ENCODE measurements around the gene TBC1D16. TPM values are rescaled to one million over a fixed set of nuclear protein-coding genes. Genes with fewer than 3 reads are reported as not detected.

TBC1D16 gene
- total and polyA plus RNA-seq, 8 donors: 17.3 to 49.1 (median 31.3) TPM

GRCh38 chr17:79943347-79944241, 92.1 kb downstream of the TBC1D16 start:
- Histone ChIP-seq H3K36me3 (peaks cover 0 to 76% of the 10 kb centered on the region in 2 donors), H3K27ac (peak overlapping the region in 1 of 2 donors; percentile 41), H3K9me3 (no peaks in the 10 kb centered on the region), H3K27me3 (no peaks in the 10 kb centered on the region), H3K4me1 (peaks cover 0 to 15% of the 10 kb centered on the region in 2 donors), H3K4me3 (no peak overlapping the region)
- intact Hi-C loops (cut with DNase I): no loop called here
- DNase-seq: peak in 2 of 4 donors; percentile 21 to 57
- no peak for TF ChIP-seq CTCF (IDR thresholded peaks at IDR 0.05)
- ATAC-seq: peak; percentile 7

GRCh38 chr17:79942591-79943346, 92.9 kb downstream of the TBC1D16 start:
- no peak overlapping the region for H3K4me3 ChIP-seq
- H3K27ac ChIP-seq: peak overlapping the region in 1 of 2 donors; percentile 41
- DNase-seq: peak in 2 of 4 donors; percentile 32 to 71
- intact Hi-C loops (cut with DNase I): no loop called here
- H3K4me1 ChIP-seq: peaks cover 0 to 15% of the 10 kb centered on the region in 2 donors
- peaks cover 0 to 70% of the 10 kb centered on the region in 2 donors for H3K36me3 ChIP-seq
- no peaks in the 10 kb centered on the region for H3K27me3 ChIP-seq
- ATAC-seq: peak; percentile 11
- no peak for TF ChIP-seq CTCF (IDR thresholded peaks at IDR 0.05)
- H3K9me3 ChIP-seq: no peaks in the 10 kb centered on the region

- Histone ChIP-seq H3K4me1 (peaks cover 0 to 15% of the 10 kb centered on the region in 2 donors), H3K9me3 (no peaks in the 10 kb centered on the region), H3K27ac (no peak overlapping the region), H3K27me3 (no peaks in the 10 kb centered on the region), H3K36me3 (peaks cover 0 to 62% of the 10 kb centered on the region in 2 donors), H3K4me3 (no peak overlapping the region)
- intact Hi-C loops (cut with DNase I): no loop called here
- DNase-seq (peak in 1 of 4 donors; percentile 39), ATAC-seq (no peak)
- TF ChIP-seq CTCF (IDR thresholded peaks at IDR 0.05): no peak
Measured at GRCh38 chr17:79942011-79942405, 93.7 kb downstream of the TBC1D16 start.

GRCh38 chr17:79941088-79942010, 94.3 kb downstream of the TBC1D16 start:
- Histone ChIP-seq H3K27me3 (no peaks in the 10 kb centered on the region), H3K4me3 (no peak overlapping the region), H3K4me1 (peaks cover 0 to 15% of the 10 kb centered on the region in 2 donors), H3K9me3 (no peaks in the 10 kb centered on the region), H3K27ac (no peak overlapping the region), H3K36me3 (peaks cover 0 to 56% of the 10 kb centered on the region in 2 donors)
- no peak for TF ChIP-seq CTCF (IDR thresholded peaks at IDR 0.05)
- no peak for ATAC-seq
- DNase-seq: peak in 1 of 4 donors; percentile 65
- intact Hi-C loops (cut with DNase I): no loop called here
